ENCODE data around the gene LY6G5B. TPM values are rescaled to one million over a fixed set of nuclear protein-coding genes. Genes with fewer than 3 reads are reported as not detected.

Gene LY6G5B
- total RNA-seq, 6 experiments from 2014 or later: 0.98 to 5.7 (median 2.6) TPM

GRCh38 chr6:31655349-31656237 lies 14.2 kb upstream of the LY6G5B start, which contains the start of gene APOM:
TSS of gene APOM (plus strand) at chr6:31655894. CDS start at chr6:31655967, 73 bp downstream.
- DNase-seq: peak in 1 of 3 donors; percentile 84
- Histone ChIP-seq H3K4me1 (peaks cover 0 to 69% (median 22%) of the 10 kb centered on the region in 4 donors), H3K27me3 (no peaks in the 10 kb centered on the region), H3K27ac (peak within 1 kb of the TSS; percentile 1 to 68 (median 57)), H3K9me3 (no peaks in the 10 kb centered on the region), H3K4me3 (peak within 1 kb of the TSS; percentile 11 to 57 (median 53)), H3K36me3 (peaks cover 0 to 9% (median 1%) of the 10 kb centered on the region in 4 donors)
- ATAC-seq: peak; percentile 36 to 59 (median 51)
- WGBS (ENCODE audit: insufficient coverage, low coverage, low lambda C conversion rate, missing lambda C conversion rate): 34% methylated on average over 8 of the region's 8 CpGs
- intact Hi-C loops (cut with DNase I): no loop called here
- TF ChIP-seq CTCF (IDR thresholded peaks at IDR 0.05) (peak in 1 of 4 donors; percentile 9), POLR2A (IDR thresholded peaks at IDR 0.05) (peak; percentile 90)

- peaks cover 0 to 59% (median 18%) of the 10 kb centered on the region in 4 donors for H3K4me1 ChIP-seq
- DNase-seq (no peak), ATAC-seq (no peak)
- H3K27me3 ChIP-seq: no peaks in the 10 kb centered on the region
- no peak overlapping the region for H3K4me3 ChIP-seq
- no peak overlapping the region for H3K27ac ChIP-seq
- no peaks in the 10 kb centered on the region for H3K9me3 ChIP-seq
- H3K36me3 ChIP-seq: peaks cover 0 to 5% (median 1%) of the 10 kb centered on the region in 4 donors
- no peak for TF ChIP-seq CTCF (IDR thresholded peaks at IDR 0.05)
- TF ChIP-seq POLR2A (IDR thresholded peaks at IDR 0.05): no peak
- intact Hi-C loops (cut with DNase I): no loop called here
- 69% methylated on average over 3 of the region's 6 CpGs for WGBS (ENCODE audit: insufficient coverage, low coverage, low lambda C conversion rate, missing lambda C conversion rate)
These were observed 12.2 kb upstream of the LY6G5B start for GRCh38 chr6:31657406-31658157.

GRCh38 chr6:31658158-31658688 lies 11.6 kb upstream of the LY6G5B start:
- DNase-seq: no peak
- intact Hi-C loops (cut with DNase I): no loop called here
- ATAC-seq: no peak
- H3K9me3 ChIP-seq: no peaks in the 10 kb centered on the region
- 78% methylated on average over 4 of the region's 4 CpGs for WGBS (ENCODE audit: insufficient coverage, low coverage, low lambda C conversion rate, missing lambda C conversion rate)
- H3K4me1 ChIP-seq: peaks cover 0 to 60% (median 18%) of the 10 kb centered on the region in 4 donors
- H3K27ac ChIP-seq: no peak overlapping the region
- H3K27me3 ChIP-seq: no peaks in the 10 kb centered on the region
- no peak overlapping the region for H3K4me3 ChIP-seq
- peaks cover 0 to 5% (median 1%) of the 10 kb centered on the region in 4 donors for H3K36me3 ChIP-seq
- no peak for TF ChIP-seq CTCF (IDR thresholded peaks at IDR 0.05)
- no peak for TF ChIP-seq POLR2A (IDR thresholded peaks at IDR 0.05)

- ATAC-seq (no peak), DNase-seq (no peak)
- Histone ChIP-seq H3K27ac (no peak overlapping the region), H3K4me3 (peak overlapping the region; percentile 51 to 89 (median 73)), H3K27me3 (no peaks in the 10 kb centered on the region), H3K4me1 (peaks cover 1 to 60% (median 22%) of the 10 kb centered on the region in 4 donors), H3K9me3 (no peaks in the 10 kb centered on the region), H3K36me3 (peaks cover 0 to 5% (median 1%) of the 10 kb centered on the region in 4 donors)
- WGBS (ENCODE audit: insufficient coverage, low coverage, low lambda C conversion rate, missing lambda C conversion rate): 74% methylated on average over 5 of the region's 13 CpGs
- intact Hi-C loops (cut with DNase I): no loop called here
- TF ChIP-seq POLR2A (IDR thresholded peaks at IDR 0.05) (no peak), CTCF (IDR thresholded peaks at IDR 0.05) (no peak)
These were observed 10.7 kb upstream of the LY6G5B start for GRCh38 chr6:31658983-31659648.

Data from right lobe of liver (tissue), 6 donors.